H1 (cell line): ENCODE results near the gene APOM.

Experiments used
- BRCA1 ChIP-seq: IDR thresholded peaks from 2 replicates; pipeline ENCODE4 v1.6.1; 2012; ENCODE audit warnings: low read depth, low read length, improper control_type of control experiment
- EP300 ChIP-seq, 2 experiments: IDR thresholded peaks; 1 replicate in 1 of 2; 2 replicates in 1 of 2; pipeline ENCODE4 v1.6.1; 2011 to 2012; ENCODE audit warnings: low read depth in 2 of 2, low read length in 2 of 2, mild to moderate bottlenecking in 2 of 2, borderline replicate concordance in 1 of 2, inconsistent platforms in 1 of 2, moderate library complexity in 1 of 2
- EZH2 ChIP-seq: fragments of 200-600 bp; sonication (generic); IDR thresholded peaks from 2 replicates; pipeline ENCODE4 v1.7.1; 2012; ENCODE audit warnings: low read depth, mild to moderate bottlenecking, moderate library complexity, low read length, inconsistent platforms; ENCODE audit not compliant: severe bottlenecking
- HDAC2 ChIP-seq, 2 experiments: fragments of 300-600 bp in 1 of 2; sonication (generic) in 1 of 2; IDR thresholded peaks; 2 replicates each; pipeline ENCODE4 v1.6.1; 2011 to 2012; ENCODE audit warnings: low read depth in 2 of 2, low read length in 2 of 2, mild to moderate bottlenecking in 2 of 2, moderate library complexity in 2 of 2, borderline replicate concordance in 1 of 2, inconsistent platforms in 1 of 2
- HDAC6 ChIP-seq: IDR thresholded peaks from one replicate; pipeline ENCODE4 v1.7.1; 2012; ENCODE audit warnings: low read depth, mild to moderate bottlenecking, inconsistent platforms, low read length, moderate library complexity
- JUN ChIP-seq: IDR thresholded peaks from 2 replicates; pipeline ENCODE4 v1.6.1; 2011; ENCODE audit warnings: low read depth, mild to moderate bottlenecking, improper control_type of control experiment, low read length
- POLR2A ChIP-seq, 2 experiments: IDR thresholded peaks; 1 replicate in 1 of 2; 2 replicates in 1 of 2; pipeline ENCODE4 v1.6.1; 2011; ENCODE audit warnings: low read depth in 2 of 2, low read length in 2 of 2, mild to moderate bottlenecking in 2 of 2; ENCODE audit errors: control extremely low read depth in 1 of 2
- RNF2 ChIP-seq: fragments of 200-900, 300-1000 bp; sonication (generic); IDR thresholded peaks from 2 replicates; pipeline ENCODE4 v1.7.1; 2016; ENCODE audit warnings: borderline replicate concordance, low read depth, mild to moderate bottlenecking, antibody characterized with exemption, low read length; ENCODE audit not compliant: poor library complexity, severe bottlenecking; ENCODE audit errors: missing control alignments
- SIN3A ChIP-seq, 2 experiments: IDR thresholded peaks in 1 of 2; conservative IDR thresholded peaks in 1 of 2; 2 replicates each; pipeline ENCODE4 v1.6.1; 2011 to 2012; ENCODE audit warnings: low read length in 2 of 2, improper control_type of control experiment in 1 of 2, low read depth in 1 of 2, mild to moderate bottlenecking in 1 of 2
- TEAD4 ChIP-seq: IDR thresholded peaks from 2 replicates; pipeline ENCODE4 v1.6.1; 2012; ENCODE audit warnings: low read depth, low read length, inconsistent platforms, mixed read lengths
- YY1 ChIP-seq: IDR thresholded peaks from 2 replicates; pipeline ENCODE4 v1.6.1; 2011; ENCODE audit warnings: low read depth, mild to moderate bottlenecking, low read length
- TF ChIP-seq, protein P1 (sequence below), 3 experiments: IDR thresholded peaks; 1 replicate in 2 of 3; 2 replicates in 1 of 3; pipeline versions ENCODE4 v1.5.1 to v1.6.1; 2011; ENCODE audit warnings: low read length in 3 of 3, mild to moderate bottlenecking in 3 of 3, inconsistent platforms in 2 of 3, low read depth in 1 of 3, moderate library complexity in 1 of 3; ENCODE audit not compliant: insufficient read depth in 1 of 3; ENCODE audit errors: control extremely low read depth in 1 of 3
- TF ChIP-seq, protein P2 (sequence below): IDR thresholded peaks from 2 replicates; pipeline ENCODE4 v1.6.1; 2012; ENCODE audit warnings: inconsistent platforms

DNA sequence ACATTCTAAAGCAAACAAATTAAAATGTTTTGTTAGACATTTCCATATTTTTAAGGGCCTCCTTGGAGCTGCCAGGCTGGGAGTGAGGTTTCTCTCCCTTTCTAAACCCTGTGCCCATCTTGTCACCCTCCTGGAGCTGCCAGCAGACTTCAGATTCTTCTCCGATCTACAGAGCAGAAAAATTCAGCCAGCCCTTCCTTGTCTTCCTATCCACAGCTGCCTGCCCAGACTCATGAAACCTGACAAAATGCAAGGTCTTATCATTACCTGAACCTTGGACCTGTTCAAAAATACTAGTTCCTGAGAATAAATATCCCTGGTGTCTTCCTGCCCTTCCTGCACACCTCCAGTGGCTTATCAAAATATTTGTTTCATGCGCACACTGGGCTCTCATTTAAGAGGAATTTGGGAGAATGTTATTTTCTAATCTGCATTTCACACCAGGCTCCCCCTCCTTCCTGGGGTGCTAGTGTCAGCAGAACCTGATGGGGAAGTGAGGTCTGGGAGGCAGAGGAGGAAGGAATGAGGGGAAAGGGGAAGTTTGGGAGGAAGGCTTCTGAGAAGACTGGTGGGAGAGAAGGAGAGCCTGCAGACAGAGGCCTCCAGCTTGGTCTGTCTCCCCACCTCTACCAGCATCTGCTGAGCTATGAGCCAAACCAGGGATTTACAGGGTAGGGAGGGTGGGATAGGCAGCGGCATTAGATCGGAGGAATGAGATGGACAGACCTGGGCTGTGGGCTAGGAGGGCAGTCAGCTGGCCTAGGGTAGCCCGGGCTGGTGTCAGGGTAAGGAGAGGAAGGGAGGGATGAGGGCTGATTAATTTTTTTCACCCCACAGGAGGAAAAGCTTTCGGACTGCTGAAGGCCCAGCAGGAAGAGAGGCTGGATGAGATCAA is 40.8 kb upstream of the APOM start, which contains the start of gene AIF1:
- TF ChIP-seq YY1, result no peak
- no peak for TF ChIP-seq EP300 (IDR thresholded peaks at IDR 0.05; ENCODE audit: borderline replicate concordance in 1 of 2, low read depth in 2 of 2, low read length in 2 of 2)
- no peak for TF ChIP-seq HDAC6
- no peak for TF ChIP-seq BRCA1
- no peak for TF ChIP-seq SIN3A (conservative IDR thresholded peaks at IDR 0.05 in 1 of 2, IDR thresholded peaks at IDR 0.05 in 1 of 2; ENCODE audit: low read depth in 1 of 2, low read length in 2 of 2)
- no peak for TF ChIP-seq HDAC2 (IDR thresholded peaks at IDR 0.05; ENCODE audit: borderline replicate concordance in 1 of 2, low read depth in 2 of 2, low read length in 2 of 2)
- no peak for TF ChIP-seq POLR2A (IDR thresholded peaks at IDR 0.05; ENCODE audit: control extremely low read depth in 1 of 2, low read depth in 2 of 2, low read length in 2 of 2)
- no peak for TF ChIP-seq RNF2
- no peak for TF ChIP-seq EZH2
- TF ChIP-seq, protein P1, sequence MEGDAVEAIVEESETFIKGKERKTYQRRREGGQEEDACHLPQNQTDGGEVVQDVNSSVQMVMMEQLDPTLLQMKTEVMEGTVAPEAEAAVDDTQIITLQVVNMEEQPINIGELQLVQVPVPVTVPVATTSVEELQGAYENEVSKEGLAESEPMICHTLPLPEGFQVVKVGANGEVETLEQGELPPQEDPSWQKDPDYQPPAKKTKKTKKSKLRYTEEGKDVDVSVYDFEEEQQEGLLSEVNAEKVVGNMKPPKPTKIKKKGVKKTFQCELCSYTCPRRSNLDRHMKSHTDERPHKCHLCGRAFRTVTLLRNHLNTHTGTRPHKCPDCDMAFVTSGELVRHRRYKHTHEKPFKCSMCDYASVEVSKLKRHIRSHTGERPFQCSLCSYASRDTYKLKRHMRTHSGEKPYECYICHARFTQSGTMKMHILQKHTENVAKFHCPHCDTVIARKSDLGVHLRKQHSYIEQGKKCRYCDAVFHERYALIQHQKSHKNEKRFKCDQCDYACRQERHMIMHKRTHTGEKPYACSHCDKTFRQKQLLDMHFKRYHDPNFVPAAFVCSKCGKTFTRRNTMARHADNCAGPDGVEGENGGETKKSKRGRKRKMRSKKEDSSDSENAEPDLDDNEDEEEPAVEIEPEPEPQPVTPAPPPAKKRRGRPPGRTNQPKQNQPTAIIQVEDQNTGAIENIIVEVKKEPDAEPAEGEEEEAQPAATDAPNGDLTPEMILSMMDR (IDR thresholded peaks at IDR 0.05; ENCODE audit: control extremely low read depth in 1 of 3, insufficient read depth in 1 of 3, low read depth in 1 of 3, low read length in 3 of 3), result no peak
- no peak for TF ChIP-seq JUN
- TF ChIP-seq, protein P2, sequence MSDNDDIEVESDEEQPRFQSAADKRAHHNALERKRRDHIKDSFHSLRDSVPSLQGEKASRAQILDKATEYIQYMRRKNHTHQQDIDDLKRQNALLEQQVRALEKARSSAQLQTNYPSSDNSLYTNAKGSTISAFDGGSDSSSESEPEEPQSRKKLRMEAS, result no peak
- no peak for TF ChIP-seq TEAD4
